GM19463 (cell line): ENCODE measurements around the gene KIF3A.

ENCODE experiments used
- ATAC-seq: cut with Tn5 transposase; IDR thresholded peaks from one replicate; pipeline ENCODE4 v1.9.1; 2021; ENCODE audit warnings: mild to moderate bottlenecking, moderate library complexity; ENCODE audit not compliant: unreplicated experiment

KIF3A gene

DNA sequence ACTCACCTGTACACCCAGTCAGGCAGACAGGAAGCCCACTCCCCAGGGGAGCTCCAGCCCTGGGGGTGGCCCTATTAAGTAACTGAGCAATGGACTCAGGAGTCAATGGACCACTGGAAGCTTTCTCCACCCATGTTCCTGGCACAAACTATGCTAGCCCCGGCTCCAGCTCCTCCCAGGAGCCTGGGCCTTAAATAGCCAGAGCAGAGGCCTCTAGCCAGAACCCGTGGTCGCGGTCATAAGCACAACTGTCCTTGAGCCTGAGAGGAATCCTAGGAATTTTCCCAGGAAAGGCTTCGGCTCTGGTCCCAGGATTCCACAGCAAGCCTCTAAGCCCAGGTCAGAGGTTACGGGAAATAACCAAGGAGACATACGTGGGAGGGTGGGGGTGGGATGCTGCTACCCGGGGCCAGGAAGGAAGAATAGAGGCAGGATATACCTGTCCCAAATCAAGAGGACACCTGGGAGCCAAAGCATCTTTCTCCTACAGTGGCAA, 34.2 kb upstream of the KIF3A start:
- ATAC-seq = no peak

DNA sequence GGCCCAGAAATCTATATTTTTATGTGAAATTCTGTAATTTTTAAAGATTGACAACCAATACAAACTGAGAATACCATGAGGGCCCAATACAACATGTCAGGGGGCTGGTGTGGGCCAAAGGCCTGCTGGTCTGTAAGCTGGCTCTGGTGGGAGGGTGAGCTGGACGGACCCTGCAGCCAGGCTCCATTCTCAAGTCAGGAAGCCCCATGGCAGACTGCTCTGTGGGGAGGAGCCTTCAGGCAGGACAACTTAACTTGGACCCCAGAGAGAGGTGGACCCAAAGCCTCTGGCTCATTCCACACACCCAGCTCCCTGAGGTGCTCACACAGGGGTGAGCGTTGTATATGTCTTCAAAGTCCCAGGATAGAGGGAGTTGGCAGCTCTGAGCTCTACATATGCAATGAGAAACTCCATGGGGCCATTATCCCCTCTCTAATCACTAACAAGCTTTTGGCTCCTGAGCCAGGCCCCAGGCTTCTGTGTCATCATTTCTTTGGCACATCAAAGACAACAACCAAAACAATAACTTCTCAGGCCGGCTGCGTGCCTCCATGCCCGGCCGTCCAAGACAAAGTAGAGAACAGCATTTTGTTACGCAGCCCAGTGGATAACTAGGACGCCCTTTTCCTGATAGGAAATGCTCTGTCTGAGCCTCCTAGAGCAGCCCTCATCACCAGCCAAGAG, 33.3 kb upstream of the KIF3A start:
- no peak for ATAC-seq

DNA sequence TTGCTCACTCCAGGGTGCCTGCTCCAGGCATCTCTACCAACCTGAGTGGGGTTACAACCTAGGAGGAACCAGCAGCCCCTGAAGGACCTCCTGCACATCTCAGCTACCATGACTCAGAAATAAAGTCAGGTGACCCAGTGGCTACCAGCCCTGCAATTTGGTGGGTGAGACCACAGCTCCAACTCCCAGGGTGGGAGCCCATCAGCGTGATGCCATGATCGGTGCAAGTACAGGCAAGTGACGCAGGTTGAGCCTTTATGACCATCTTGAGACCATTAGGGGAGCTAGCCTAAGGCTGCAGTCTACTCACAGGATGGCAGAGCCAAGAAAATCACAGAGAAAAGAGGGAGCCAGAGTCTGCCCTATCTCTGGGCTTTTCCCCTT, 31.1 kb upstream of the KIF3A start:
- no peak for ATAC-seq

DNA sequence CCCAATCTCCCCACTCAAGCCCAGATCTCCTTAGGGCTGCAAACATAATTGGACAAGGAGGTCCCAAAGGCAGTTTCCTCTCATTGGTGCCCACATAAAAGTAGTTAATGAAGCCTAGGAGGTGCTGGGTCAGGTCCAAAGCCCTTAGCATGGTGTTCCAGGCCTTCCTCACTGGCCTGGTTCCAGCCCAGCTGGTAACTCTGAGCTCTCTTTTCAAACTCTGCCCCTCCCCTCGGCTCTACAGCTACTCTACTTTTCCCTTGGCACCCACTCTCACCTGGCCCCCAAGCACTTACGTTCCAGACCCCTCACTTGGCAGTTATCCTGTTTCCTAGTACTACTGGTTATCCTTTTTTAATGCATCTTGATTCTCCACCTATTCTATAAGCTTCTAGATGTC, 29.8 kb upstream of the KIF3A start:
- no peak for ATAC-seq

DNA sequence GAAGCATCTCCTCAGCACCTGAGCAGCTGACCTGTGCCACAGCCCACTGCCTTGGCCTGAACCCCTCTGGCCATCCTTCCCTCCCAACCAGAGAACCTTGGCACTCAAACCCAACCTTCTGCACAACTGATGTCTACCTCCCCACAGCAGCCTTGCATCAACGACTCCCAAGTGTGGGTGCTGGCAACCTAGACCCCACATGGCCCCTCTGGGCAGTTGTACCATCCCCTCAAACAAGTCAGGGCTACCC, 29.4 kb upstream of the KIF3A start:
- ATAC-seq = no peak

DNA sequence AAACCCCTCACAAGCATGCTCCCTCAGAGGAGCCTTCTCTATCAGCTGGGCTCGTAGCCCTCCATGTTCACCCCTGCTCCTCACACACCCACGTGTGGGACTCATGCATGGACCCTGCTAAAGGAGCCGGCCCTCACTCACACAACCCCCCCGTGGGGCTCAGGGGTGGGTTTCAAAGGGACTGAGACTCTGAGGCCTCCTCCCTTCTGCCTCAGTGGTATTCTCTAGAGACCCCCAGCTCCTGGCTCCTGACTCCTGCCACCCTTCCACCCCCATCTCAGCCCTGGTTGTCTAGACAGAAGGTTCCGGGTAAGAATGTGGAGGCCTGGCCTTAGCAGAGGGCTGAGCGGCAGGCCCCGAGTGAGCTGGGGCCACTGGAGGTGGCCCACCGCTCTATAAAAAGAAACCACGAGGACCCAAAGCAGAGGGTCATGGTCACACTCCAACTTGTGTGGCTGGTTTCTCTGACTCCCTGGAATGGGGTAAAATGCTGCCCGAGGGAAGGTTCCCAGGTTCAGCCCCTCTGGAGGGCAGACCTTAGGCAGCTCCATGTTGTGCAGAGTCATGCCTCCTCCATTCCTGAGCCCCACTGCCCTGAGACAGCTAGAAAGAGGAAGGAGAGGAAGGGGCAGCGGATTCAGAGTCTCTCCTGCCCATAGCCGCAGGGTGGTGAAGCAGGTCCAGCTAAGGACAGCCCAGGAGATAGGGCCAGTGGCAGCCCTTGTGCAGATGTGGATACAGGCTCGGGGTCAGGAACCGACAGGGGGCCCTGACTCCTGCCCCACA, 28.9 kb upstream of the KIF3A start:
- no peak for ATAC-seq

DNA sequence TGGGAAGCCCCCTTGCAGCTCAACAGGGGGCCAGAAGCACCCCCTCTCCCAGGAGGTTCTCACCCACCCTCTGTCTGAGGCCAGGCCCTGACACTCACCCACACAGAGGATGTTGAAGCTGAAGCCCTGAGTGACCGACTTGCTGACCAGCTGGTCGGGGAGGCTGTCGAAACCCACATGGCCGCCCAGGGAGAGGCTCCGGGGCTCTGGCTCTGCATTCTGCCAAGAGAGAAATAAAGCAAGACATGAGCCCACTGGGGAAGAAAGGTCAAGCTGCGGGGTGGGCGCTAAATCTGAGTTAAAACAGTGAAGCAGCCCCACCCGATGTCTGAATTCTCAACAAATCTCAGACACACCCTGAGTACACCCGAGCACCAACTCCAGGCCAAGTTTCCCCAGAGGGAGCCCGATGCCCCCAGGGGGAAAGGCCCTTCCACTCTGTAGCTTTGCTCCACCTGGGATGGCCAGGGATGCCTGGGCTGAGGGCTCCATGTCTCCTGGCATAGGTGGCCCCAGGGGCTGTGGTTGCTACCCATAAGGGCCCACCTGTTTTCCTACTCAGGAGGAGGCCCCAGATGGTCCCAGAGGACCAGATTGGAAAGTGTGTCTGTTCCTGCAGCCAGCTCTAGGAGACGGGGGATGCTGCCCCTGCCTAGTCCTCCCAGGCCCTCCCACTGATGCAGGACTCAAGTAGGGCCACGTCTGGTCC, 28.1 kb upstream of the KIF3A start:
- no peak for ATAC-seq

DNA sequence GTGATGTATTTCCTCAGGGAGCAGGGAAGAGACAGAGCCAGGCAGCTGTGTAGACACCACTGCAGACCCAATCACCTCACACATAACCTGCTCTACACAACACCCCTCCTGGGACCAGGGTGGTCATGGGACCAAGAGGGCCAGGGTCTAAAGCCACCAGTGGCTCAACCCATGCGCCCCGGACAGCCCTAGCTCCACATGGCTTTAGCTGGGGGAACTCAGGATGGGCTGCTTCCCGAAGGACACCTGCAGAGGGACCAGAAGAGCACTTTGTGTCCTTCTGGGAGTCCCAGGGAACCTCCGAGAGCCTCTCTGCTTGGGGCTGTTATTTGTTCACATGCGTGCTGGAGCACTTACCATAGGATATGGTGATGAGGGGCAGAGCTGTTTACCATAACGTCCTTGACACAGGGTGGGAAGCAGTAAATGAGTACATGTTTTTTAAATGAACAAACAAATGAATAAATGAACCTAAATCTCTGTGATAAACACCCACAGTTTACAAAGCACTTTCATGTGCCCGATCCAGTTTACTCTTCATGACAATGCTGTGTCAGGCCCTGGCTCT, 27.4 kb upstream of the KIF3A start:
- no peak for ATAC-seq

DNA sequence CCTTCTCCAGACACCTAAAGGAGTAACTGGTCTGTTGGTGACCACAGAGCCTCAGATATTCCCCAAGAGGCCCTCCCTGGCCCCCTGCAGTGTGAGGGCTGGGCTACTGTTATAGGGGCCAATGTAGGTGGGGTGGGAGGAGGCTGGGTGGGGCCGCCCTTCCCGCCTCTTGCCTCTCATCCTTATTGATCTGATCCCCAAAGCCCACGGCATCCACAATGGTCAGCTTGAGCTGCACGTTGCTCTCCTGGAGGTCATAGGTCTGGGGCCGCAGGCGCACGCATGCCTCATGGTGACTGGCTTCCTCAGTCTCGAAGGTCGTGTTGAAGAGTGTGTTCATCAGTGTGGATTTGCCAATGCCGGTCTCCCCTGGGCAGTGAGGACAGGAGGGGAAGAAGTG, 26.7 kb upstream of the KIF3A start:
- no peak for ATAC-seq

DNA sequence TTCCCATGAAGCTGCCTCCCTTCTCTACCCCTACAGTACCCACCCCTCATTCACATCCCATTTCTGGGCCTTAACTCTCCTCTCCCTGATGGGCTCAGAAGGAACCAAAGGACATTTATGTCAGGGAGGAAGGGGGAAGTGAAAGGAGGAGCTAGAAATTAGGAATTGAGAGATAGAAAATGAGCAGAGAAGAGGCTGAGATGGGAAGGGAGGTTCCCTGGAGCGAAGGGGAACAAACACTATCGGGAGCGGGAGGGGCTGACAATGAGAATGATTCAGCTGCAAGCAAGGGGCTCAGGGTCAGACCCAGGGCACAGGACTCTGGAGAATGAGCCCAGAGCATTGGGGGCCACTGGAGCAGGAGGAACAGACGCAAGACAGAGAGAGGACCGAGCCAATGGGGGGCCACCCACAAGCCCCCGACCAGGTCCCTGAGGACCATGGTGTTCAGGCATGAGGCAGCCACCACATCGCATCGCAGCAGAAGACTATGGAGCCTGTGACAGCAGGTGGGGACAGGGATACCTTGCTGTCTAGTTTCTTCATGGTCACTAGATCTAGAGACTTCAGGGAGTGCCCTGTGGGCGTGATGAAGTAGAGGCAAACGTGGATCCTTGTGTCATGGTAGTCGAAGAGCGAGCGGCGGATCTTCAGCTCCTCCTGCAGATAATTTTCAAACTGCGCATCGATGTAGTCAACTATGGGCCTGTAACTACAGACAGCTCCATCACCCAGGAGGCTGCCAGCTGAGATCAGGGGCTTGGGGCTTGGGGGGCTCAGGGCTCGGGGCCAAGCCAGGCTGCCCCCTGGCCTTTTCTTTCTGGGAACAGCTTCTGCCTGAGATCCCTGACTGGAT, 26.1 kb upstream of the KIF3A start:
- no peak for ATAC-seq

DNA sequence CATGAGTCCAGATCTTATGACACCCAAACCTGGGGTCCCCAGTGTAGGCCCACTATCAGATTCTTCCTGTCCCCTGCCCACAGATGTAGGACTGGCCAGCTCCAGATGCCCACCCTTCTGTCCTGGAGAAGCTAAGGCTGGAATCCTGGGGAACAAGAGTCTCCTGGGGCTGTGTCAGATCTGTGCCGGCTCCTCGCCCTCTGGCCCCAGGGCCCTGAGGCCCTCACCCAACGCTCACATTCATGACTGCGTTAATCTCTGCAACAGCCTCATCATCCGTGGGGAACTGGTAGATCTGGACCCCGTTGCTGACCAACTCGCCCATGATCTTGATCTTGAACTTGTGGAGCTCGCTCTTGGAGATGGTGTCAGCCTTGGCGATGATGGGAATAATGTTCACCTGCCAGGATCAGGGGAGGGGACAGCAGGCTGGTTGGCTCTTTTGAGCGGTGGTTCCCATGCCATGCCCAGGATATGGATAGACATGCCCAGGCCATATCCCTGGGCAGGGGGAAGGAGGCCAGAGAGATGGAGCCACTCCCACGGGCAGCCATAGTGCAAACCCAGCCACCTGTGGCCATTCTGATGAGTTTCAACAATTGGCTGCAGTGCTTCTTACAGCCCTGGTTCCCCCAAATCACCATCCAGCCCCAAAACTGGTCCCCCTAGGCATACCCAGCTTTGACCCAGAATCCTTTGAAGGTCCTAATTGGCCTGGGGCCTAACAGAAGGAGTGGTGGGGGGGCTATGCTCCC, 25.1 kb upstream of the KIF3A start:
- no peak for ATAC-seq

DNA sequence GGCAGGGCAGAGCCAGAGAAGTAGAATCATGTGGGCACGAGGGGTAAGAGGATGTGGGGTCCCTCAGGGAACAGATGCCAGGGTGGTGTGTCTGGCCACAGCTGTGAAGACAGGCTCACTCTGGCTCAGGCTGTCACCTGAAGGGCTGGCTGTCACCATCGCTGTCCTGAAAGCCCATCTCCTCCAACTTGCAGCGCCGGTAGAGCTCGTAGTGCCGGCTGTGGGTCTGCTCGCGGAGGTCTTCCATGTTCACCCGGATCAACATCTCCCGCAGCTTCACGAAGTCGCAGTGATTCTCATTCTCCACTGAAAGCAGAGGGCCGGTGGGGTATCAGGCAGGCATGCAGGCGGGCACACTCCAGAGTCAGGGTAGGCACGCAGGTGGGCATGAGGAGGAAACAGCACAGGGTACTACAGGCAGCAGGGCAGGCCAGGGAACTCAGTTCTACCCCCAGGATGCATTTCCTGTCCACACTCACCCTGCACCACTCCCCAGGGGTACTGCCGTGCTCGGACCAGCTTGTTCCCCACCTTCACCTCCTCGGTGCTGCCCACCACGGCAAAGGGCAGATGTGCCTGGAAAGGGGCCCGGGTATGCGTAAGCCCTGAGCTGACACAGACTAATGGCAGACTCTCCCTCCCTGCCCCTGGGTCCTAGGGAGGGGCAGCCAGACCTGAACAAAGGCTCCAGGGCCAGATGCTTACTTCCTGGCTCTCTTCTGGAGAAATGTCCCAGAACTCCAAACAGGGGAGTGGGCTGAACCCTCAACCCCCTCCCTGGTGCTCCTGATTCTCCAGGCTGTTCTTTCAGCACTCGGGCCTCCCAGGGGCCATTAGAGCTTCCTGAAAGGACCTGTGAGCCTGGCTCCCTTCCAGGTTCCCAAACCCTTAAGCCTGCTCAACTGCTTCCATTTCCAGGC, 24.2 kb upstream of the KIF3A start:
- ATAC-seq = no peak

DNA sequence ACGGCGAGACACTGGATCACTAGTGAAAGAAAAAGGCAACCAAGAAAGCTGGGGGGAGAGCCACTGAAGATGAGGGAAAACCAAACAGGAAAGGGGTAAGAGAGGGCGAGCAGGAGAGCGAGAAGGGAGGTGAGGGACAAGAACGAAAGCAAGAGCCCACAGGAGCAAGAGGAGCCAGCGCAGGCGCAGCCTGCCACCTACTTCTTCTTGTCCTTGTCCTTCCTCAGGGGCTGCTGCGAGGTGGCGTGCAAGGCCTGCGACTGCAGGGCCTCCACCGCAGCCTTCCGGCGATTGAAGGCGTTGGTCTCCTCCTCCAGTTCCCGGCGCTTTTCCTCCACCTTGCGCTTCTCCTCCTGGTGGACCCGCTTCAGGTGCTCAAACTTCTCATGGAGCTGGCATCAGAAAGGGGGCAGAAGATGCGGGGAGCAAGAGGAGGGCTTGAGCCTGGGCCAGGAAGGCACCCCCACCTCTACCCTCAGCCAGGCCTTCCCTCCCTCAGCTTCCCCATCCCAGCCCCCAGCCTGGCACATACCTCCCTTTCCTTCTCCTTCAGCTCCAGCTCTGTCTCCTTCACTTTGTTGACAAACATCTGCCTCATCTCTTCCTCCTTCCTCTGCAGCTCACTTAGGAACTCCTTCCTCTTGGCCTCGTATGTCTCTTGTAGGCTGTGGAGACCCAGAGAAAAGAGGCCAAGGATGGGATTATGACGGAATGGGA, 23.4 kb upstream of the KIF3A start:
- no peak for ATAC-seq

DNA sequence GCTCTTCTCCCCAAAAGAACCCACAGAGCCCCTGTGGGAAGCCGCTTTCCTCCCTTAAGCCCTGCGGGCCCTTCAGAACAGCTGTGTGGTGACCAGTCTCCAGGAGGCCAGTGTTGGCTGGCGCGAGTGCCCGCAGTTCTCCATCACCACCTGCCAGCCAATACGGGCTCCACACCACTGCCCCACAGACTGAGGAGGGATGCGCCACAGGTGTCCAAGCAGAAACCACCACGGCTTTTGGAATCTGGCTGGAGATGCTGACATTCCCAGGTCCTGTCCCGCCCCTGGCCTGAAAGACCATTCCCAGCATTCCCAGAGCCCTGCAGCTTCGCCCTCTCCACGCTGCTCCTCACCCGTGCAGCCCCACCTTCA, 22.7 kb upstream of the KIF3A start:
- no peak for ATAC-seq

DNA sequence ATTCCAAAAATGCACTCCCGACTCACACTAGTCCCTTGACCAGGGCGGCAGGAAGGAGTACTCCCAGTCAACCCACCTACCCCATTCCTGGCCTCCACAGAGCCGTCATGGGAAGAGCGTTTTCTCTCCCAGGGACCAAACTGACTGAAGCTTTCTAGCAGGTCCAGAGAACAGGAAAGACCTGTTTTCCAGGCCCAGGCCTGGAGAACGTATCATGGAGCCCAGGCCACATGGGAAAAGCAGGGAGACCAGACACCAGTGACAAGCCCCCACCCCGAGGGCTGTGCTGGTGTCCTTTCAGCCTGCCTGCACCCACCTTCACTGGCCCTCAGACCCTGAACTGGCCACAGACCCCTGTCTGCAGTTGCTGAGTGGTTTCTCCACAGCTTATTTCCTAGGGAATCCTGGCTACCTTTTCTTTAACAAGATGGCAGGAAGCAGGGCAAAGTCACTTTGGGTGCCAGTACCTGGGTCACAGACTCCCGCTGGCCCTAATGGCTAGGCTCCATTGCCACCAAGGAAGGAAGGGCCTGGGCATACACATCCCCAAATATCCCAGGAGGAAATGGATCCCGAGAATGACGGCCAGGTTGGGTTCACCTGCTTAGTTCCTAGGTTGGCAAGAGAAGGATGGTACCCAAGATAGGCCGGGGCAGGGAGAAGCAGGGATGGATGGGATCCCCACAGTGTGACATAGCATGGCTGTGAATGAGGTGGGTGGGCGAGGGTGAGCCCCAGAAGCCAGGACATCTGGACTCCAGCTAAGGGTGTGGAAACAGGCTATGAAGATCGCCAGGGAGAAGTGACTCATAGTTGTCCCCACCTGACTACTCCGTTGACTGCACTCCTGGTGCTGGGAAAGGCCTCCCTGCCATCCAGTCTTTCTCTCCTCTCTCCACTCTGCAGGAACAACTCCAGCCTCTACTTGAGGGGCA, 22.0 kb upstream of the KIF3A start:
- ATAC-seq = no peak

DNA sequence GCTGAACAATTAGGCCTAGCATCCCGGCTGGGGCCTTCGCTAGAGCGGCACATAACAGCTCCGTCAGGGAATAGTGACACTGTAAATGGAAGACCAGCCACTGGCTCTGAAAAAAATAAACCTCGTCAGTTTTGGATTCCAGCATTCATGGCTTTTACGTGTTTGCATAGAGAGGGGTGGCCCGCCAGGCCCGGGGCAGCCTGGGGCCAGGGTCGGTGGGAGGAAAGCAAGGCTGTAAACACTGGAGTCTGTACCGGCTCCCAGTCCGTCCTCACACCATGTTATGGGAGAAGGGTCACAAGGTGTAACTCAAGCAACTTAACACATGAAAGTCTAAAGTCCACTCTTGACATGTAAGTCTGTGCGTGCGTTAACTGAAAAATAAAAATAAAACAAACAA, 21.1 kb upstream of the KIF3A start:
- ATAC-seq = no peak

DNA sequence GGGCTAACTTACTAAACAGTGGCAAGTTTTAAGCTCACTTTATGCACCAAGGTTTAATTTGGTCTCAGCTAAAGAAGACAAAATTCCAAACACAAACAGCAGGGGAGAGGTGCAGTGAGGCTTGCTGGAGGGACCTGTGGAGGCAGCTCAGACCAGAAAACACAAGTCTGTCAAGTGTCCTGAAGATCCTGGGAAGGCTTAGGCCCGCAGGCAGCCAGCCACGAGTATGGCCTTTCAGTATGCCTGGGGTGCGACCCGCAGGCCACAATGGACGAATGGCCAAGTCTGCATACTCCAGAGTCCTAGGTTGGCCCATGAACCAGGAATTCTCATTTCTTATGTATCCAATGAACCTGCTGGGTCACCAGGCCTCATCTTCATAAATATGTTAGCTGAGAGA, 19.2 kb upstream of the KIF3A start:
- no peak for ATAC-seq

DNA sequence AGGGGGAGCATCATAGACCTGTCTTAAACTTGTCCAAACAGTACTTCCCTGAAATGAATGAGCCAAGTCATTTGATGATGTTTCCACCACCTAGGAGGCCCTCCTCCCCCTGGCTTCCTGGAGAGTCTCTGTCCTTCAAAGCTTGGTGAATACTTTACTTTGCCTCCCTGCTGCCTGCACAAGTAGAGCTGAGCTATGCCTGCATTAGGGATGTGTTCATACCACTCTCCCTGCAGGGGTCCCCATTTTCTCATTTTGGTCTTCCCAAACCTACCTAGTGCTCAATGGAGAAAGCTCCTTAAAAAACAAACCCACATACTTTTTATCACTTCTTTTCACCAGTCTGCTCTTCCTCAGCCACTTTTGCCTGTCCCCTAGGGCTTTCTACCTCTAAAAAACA, 17.6 kb upstream of the KIF3A start:
- ATAC-seq = no peak
